Kidney (tissue), 14 donors: ENCODE results near the gene SFTA2. TPM values are rescaled to one million over a fixed set of nuclear protein-coding genes. Genes with fewer than 3 reads are reported as not detected.

Source experiments
- DNase-seq, 5 donors: peaks; one replicate each; pipeline ENCODE4 v3.0.0-alpha.2; 2013 to 2020
- FAIRE-seq: peaks from 2 replicates; lab custom pipeline; 2012; peaks lifted over from hg19 to GRCh38; lab: Jason Lieb, UNC
- H3K27ac ChIP-seq, 2 donors: one replicate each; pipeline ENCODE4 v1.7.0; 2013; ENCODE audit warnings: low read depth in 2 of 2, low read length in 2 of 2, inconsistent platforms in 1 of 2
- H3K27me3 ChIP-seq: one replicate; pipeline ENCODE4 v1.7.1; 2013; ENCODE audit warnings: low read length, inconsistent platforms; ENCODE audit not compliant: control insufficient read depth, insufficient read depth
- H3K36me3 ChIP-seq, 3 donors: one replicate each; pipeline versions ENCODE4 v1.7.0 to v1.7.1; 2013; ENCODE audit warnings: low read length in 3 of 3, control low read depth in 1 of 3, inconsistent platforms in 1 of 3; ENCODE audit not compliant: insufficient read depth in 3 of 3, control insufficient read depth in 2 of 3
- H3K4me1 ChIP-seq, 3 donors: one replicate each; pipeline versions ENCODE4 v1.7.0 to v1.7.1; 2013; ENCODE audit warnings: low read length in 3 of 3, inconsistent platforms in 1 of 3, low read depth in 1 of 3; ENCODE audit not compliant: control insufficient read depth in 2 of 3, insufficient read depth in 2 of 3
- H3K4me3 ChIP-seq, 3 donors: one replicate each; pipeline versions ENCODE4 v1.7.0 to v1.8.1; 2013; ENCODE audit warnings: low read length in 3 of 3, control low read depth in 1 of 3, inconsistent platforms in 1 of 3
- H3K9ac ChIP-seq, 3 donors: one replicate each; pipeline versions ENCODE4 v1.7.0 to v1.7.1; 2013; ENCODE audit warnings: low read length in 3 of 3, control low read depth in 1 of 3, inconsistent platforms in 1 of 3
- H3K9me3 ChIP-seq, 3 donors: one replicate each; pipeline versions ENCODE4 v1.7.0 to v1.7.1; 2013; ENCODE audit warnings: low read length in 3 of 3, control low read depth in 1 of 3, inconsistent platforms in 1 of 3; ENCODE audit not compliant: control insufficient read depth in 2 of 3, insufficient read depth in 1 of 3
- CTCF ChIP-seq: IDR thresholded peaks from 3 replicates; pipeline ENCODE4 v1.5.1; 2012; ENCODE audit warnings: mild to moderate bottlenecking, moderate library complexity, borderline replicate concordance; ENCODE audit not compliant: insufficient read depth; ENCODE audit errors: extremely low read depth
- intact Hi-C: fragments of 100-400 bp; cut with DNase I; formaldehyde crosslinking; loops from one replicate; pipeline ENCODE4 v1.11.1; 2022
- polyA plus RNA-seq: library from polyadenylated mRNA; stranded (reverse); fragments of 350-450 nt; fragmentation: Illumina TruSeq; extraction: RNeasy Lipid Tissue Mini Kit (QIAGEN cat#74804); gene quantifications from one replicate; pipeline ENCODE4 v1.2.3, GENCODE V29; 2014; ENCODE audit warnings: low read depth, low replicate concordance; ENCODE audit not compliant: insufficient read depth
- total RNA-seq: library from RNA; stranded (reverse); fragmentation: NEBNext Ultra II Directional; extraction: Animal tissue kit (Norgen Biotek cat#: 25700); gene quantifications from one replicate; pipeline ENCODE4 v1.2.1, GENCODE V29; 2021
- donor health status: control.
- donor health status: control.
- donor health status: control.
- donor health status: control.
- donor health status: control.
- donor health status: DM: yes; HTN: yes; CAD: no.
- donor health status: Normal renal cell carcinoma (clear cell type).

The SFTA2 gene
- total and polyA plus RNA-seq, 2 donors from 2014 or later, result 7.4 to 30.5 TPM

GRCh38 chr6:30932665-30933365 lies 845 bp upstream of the SFTA2 start:
- peaks cover 0 to 8% (median 7%) of the 10 kb centered on the region in 3 donors for H3K4me1 ChIP-seq
- FAIRE-seq (no peak), DNase-seq (no peak)
- H3K9ac ChIP-seq, result no peak overlapping the region
- H3K4me3 ChIP-seq, result no peak overlapping the region
- no peaks in the 10 kb centered on the region for H3K36me3 ChIP-seq
- H3K27me3 ChIP-seq, result no peaks in the 10 kb centered on the region
- intact Hi-C loops, result no loop called here
- TF ChIP-seq CTCF, result no peak
- no peak overlapping the region for H3K27ac ChIP-seq
- peaks cover 0 to 8% (median 0%) of the 10 kb centered on the region in 3 donors for H3K9me3 ChIP-seq

GRCh38 chr6:30931272-30931671 lies 698 bp downstream of the SFTA2 start:
- no peak overlapping the region for H3K4me3 ChIP-seq
- no peak overlapping the region for H3K27ac ChIP-seq
- no peak for TF ChIP-seq CTCF
- peaks cover 0 to 8% (median 7%) of the 10 kb centered on the region in 3 donors for H3K4me1 ChIP-seq
- intact Hi-C loops, result no loop called here
- H3K9ac ChIP-seq, result no peak overlapping the region
- no peaks in the 10 kb centered on the region for H3K27me3 ChIP-seq
- FAIRE-seq, result no peak
- peaks cover 0 to 8% (median 0%) of the 10 kb centered on the region in 3 donors for H3K9me3 ChIP-seq
- DNase-seq, result no peak
- peaks cover 0 to 2% (median 0%) of the 10 kb centered on the region in 3 donors for H3K36me3 ChIP-seq

- intact Hi-C loops, result no loop called here
- no peak overlapping the region for H3K4me3 ChIP-seq
- FAIRE-seq (no peak), DNase-seq (no peak)
- no peak for TF ChIP-seq CTCF
- H3K27me3 ChIP-seq, result no peaks in the 10 kb centered on the region
- H3K27ac ChIP-seq, result no peak overlapping the region
- peaks cover 0 to 8% (median 7%) of the 10 kb centered on the region in 3 donors for H3K4me1 ChIP-seq
- peaks cover 0 to 8% (median 0%) of the 10 kb centered on the region in 3 donors for H3K9me3 ChIP-seq
- H3K36me3 ChIP-seq, result peaks cover 0 to 4% (median 2%) of the 10 kb centered on the region in 3 donors
- H3K9ac ChIP-seq, result no peak overlapping the region
Observed at GRCh38 chr6:30930506-30930905, 1.5 kb downstream of the SFTA2 start.
